Tibial nerve (tissue), 4 donors: ENCODE results near the gene WFS1. TPM values are rescaled to one million over a fixed set of nuclear protein-coding genes. Genes with fewer than 3 reads are reported as not detected.

ENCODE experiments used
- DNase-seq, 2 donors: peaks; one replicate each; pipeline ENCODE4 v3.0.0-alpha.2; 2019; ENCODE audit warnings: low spot score in 2 of 2
- H3K27ac ChIP-seq, 4 donors: fragments of 200-600 bp; sonication (generic) in 3 of 4; one replicate each; pipeline ENCODE4 v1.5.1; 2017 to 2019; ENCODE audit warnings: mild to moderate bottlenecking in 1 of 4
- H3K27me3 ChIP-seq, 2 donors: fragments of 200-600 bp; sonication (generic) in 1 of 2; one replicate each; pipeline versions ENCODE4 v1.5.1 to v1.6.0; 2017 to 2019
- H3K36me3 ChIP-seq, 3 donors: fragments of 200-600 bp; sonication (generic); one replicate each; pipeline ENCODE4 v1.5.1; 2018 to 2019
- H3K4me1 ChIP-seq, 4 donors: fragments of 200-600 bp; sonication (generic) in 3 of 4; one replicate each; pipeline ENCODE4 v1.5.1; 2017 to 2019
- H3K4me3 ChIP-seq, 4 donors: fragments of 200-600 bp; sonication (generic) in 3 of 4; one replicate each; pipeline ENCODE4 v1.5.1; 2017 to 2019; ENCODE audit warnings: mild to moderate bottlenecking in 1 of 4, moderate library complexity in 1 of 4
- H3K9me3 ChIP-seq, 4 donors: fragments of 200-600 bp; sonication (generic) in 3 of 4; one replicate each; pipeline ENCODE4 v1.5.1; 2017 to 2019
- CTCF ChIP-seq, 5 experiments: fragments of 200-600 bp in 3 of 5; fragments of 450-650 bp in 2 of 5; sonication (generic) in 3 of 5; IDR thresholded peaks; one replicate each; pipeline ENCODE4 v1.5.1; 2016 to 2019; ENCODE audit warnings: antibody characterized with exemption in 5 of 5, mild to moderate bottlenecking in 3 of 5, moderate library complexity in 2 of 5
- EP300 ChIP-seq, 2 donors: sonication (generic); formaldehyde crosslinking; IDR thresholded peaks; one replicate each; pipeline ENCODE4 v1.6.1; 2017; ENCODE audit warnings: antibody characterized with exemption in 2 of 2, mild to moderate bottlenecking in 1 of 2
- POLR2A ChIP-seq, 2 donors: fragments of 450-650 bp; IDR thresholded peaks; one replicate each; pipeline ENCODE4 v1.6.1; 2017; ENCODE audit warnings: antibody characterized with exemption in 2 of 2, mild to moderate bottlenecking in 2 of 2, moderate library complexity in 2 of 2
- WGBS, 2 donors: methylation state at CpG; one replicate each; pipeline ENCODE4 v1.1.5; 2018; 5-methylcytosine and 5-hydroxymethylcytosine counted together
- total RNA-seq, 4 donors: library from RNA; depleted of rRNA; stranded (reverse); fragments of >200 nt; gene quantifications; one replicate each; pipeline ENCODE4 v1.1.0, GENCODE V29; 2016

Gene WFS1
- total RNA-seq, 4 donors from 2014 or later: 52.8 to 125 (median 57.9) TPM

- peaks cover 0 to 8% (median 0%) of the 10 kb centered on the region in 4 donors for H3K4me1 ChIP-seq
- 87 to 92% methylated on average over 19 to 27 of the region's 28 CpGs for WGBS, 2 donors
- no peak for TF ChIP-seq EP300 (IDR thresholded peaks at IDR 0.05)
- TF ChIP-seq POLR2A (IDR thresholded peaks at IDR 0.05): no peak
- TF ChIP-seq CTCF (IDR thresholded peaks at IDR 0.05): no peak
- peaks cover 0 to 1% (median 0%) of the 10 kb centered on the region in 4 donors for H3K9me3 ChIP-seq
- H3K4me3 ChIP-seq: no peak overlapping the region
- H3K27me3 ChIP-seq: peaks cover 0 to 12% of the 10 kb centered on the region in 2 donors
- DNase-seq: no peak
- no peak overlapping the region for H3K27ac ChIP-seq
- no peaks in the 10 kb centered on the region for H3K36me3 ChIP-seq
Observed at GRCh38 chr4:6326312-6327060, 56.8 kb downstream of the WFS1 start.

GRCh38 chr4:6327220-6327917, 57.7 kb downstream of the WFS1 start:
- Histone ChIP-seq H3K9me3 (peaks cover 0 to 7% (median 0%) of the 10 kb centered on the region in 4 donors), H3K27me3 (peaks cover 0 to 12% of the 10 kb centered on the region in 2 donors), H3K4me3 (no peak overlapping the region), H3K36me3 (no peaks in the 10 kb centered on the region), H3K27ac (no peak overlapping the region), H3K4me1 (peaks cover 0 to 8% (median 0%) of the 10 kb centered on the region in 4 donors)
- WGBS, 2 donors: 15 to 23% methylated on average over 10 to 20 of the region's 21 CpGs
- peak; percentile 78 to 98 (median 93) for TF ChIP-seq CTCF (IDR thresholded peaks at IDR 0.05)
- no peak for TF ChIP-seq EP300 (IDR thresholded peaks at IDR 0.05)
- no peak for TF ChIP-seq POLR2A (IDR thresholded peaks at IDR 0.05)
- peak; percentile 49 to 74 for DNase-seq

- no peak overlapping the region for H3K4me3 ChIP-seq
- no peak for DNase-seq
- TF ChIP-seq CTCF (IDR thresholded peaks at IDR 0.05): no peak
- no peak for TF ChIP-seq EP300 (IDR thresholded peaks at IDR 0.05)
- no peak for TF ChIP-seq POLR2A (IDR thresholded peaks at IDR 0.05)
- peaks cover 0 to 12% of the 10 kb centered on the region in 2 donors for H3K27me3 ChIP-seq
- no peaks in the 10 kb centered on the region for H3K36me3 ChIP-seq
- WGBS, 2 donors: 75 to 78% methylated on average over 8 of the region's 8 CpGs
- peaks cover 0 to 8% (median 0%) of the 10 kb centered on the region in 4 donors for H3K4me1 ChIP-seq
- H3K27ac ChIP-seq: no peak overlapping the region
- peaks cover 0 to 15% (median 0%) of the 10 kb centered on the region in 4 donors for H3K9me3 ChIP-seq
Observed at GRCh38 chr4:6328526-6328925, 58.9 kb downstream of the WFS1 start.

GRCh38 chr4:6329478-6330383, 60.1 kb downstream of the WFS1 start:
- Histone ChIP-seq H3K9me3 (peaks cover 0 to 22% (median 0%) of the 10 kb centered on the region in 4 donors), H3K4me1 (peaks cover 0 to 8% (median 0%) of the 10 kb centered on the region in 4 donors), H3K4me3 (no peak overlapping the region), H3K36me3 (no peaks in the 10 kb centered on the region), H3K27ac (no peak overlapping the region), H3K27me3 (peaks cover 0 to 12% of the 10 kb centered on the region in 2 donors)
- no peak for DNase-seq
- WGBS, 2 donors: 75 to 78% methylated on average over 21 to 27 of the region's 28 CpGs
- TF ChIP-seq CTCF (IDR thresholded peaks at IDR 0.05): no peak
- no peak for TF ChIP-seq EP300 (IDR thresholded peaks at IDR 0.05)
- TF ChIP-seq POLR2A (IDR thresholded peaks at IDR 0.05): no peak
